GM21515 (cell line): ENCODE results near the gene BEX3.

Experiments
- ATAC-seq: cut with Tn5 transposase; IDR thresholded peaks from one replicate; pipeline ENCODE4 v1.9.1; 2021; ENCODE audit not compliant: unreplicated experiment

Gene BEX3

GRCh38 chrX:103417933-103418332, 41.6 kb downstream of the BEX3 start:
- ATAC-seq = no peak

DNA sequence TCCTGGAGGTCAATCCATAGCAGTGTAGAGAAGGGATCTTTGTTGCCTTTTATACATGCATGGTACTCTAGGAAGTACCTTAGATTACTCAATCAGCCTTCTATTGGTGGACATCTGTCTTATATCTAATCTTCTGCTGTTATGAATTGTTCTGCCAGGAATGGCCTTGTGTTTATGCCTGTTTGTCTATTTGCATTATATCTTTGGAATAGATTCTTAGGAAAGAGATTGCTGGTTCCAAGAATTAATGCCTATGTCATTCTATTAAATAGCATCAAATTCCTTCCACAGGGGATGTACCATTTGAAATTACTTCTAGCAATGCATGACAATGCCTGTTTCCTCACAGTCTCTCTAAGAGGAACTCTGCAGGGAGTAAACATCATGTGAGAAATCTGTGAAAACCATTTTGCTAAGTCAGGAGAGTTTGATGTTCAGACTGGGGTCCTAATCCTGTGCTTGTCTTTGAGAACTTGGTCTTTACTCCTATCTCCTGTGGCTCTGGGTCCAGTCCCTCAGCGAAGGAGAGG, 42.5 kb downstream of the BEX3 start:
- ATAC-seq = no peak

DNA sequence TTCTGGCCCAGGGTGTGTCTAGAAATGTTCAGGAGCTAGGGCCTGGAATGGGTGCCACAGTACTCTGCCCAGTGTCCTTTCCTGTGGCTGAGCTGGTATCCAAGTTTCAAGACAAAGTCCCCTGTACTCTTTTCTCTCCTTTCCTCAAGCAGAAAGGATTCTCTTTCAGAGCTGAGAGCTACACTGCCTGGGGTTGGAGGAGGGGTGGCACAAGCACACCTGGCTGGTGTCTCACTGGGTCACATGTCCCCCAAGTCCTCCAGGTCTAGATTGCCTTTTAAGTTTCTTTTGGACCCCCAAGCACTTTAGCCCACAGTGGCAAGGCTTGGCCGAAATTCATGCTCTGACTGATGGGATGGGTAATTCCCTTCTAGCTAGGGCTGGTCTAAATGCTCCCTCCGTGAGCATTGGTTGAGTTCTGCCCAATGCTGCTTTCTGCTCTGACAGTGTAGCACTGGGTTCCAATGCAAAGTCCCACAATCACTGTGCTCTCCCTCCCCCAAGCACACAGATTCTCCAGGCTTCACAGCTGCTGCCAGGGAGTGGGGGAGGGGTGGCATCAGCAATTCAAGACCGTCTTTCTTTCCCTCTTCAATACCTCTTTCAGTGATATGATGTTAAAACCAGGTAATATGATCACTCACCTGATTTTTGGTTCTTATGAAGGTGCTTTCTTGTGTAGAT, 47.8 kb downstream of the BEX3 start:
- no peak for ATAC-seq
